ENCODE results near the gene ZCCHC2.

- TF ChIP-seq EZH2 (IDR thresholded peaks at IDR 0.05; ENCODE audit: borderline replicate concordance, low read depth, low read length, poor library complexity, severe bottlenecking) (no peak), CTCF (conservative IDR thresholded peaks at IDR 0.05; ENCODE audit: low read depth, low read length) (no peak)
Measured at GRCh38 chr18:62531078-62531477, 8.3 kb downstream of the ZCCHC2 start.
